Sciatic nerve (tissue), 2 donors: ENCODE results near the gene EEF1E1. TPM values are rescaled to one million over a fixed set of nuclear protein-coding genes. Genes with fewer than 3 reads are reported as not detected.

Experiments
- ATAC-seq: fragments of 200-7000 bp; cut with Tn5 transposase; one replicate; pipeline ENCODE4 v1.9.1; 2020; ENCODE audit warnings: mild to moderate bottlenecking, moderate library complexity
- DNase-seq: peaks from one replicate; pipeline ENCODE4 v3.0.0-alpha.2; 2020; ENCODE audit warnings: low spot score
- intact Hi-C: fragments of 100-400 bp; cut with DNase I; formaldehyde crosslinking; loops from one replicate; pipeline ENCODE4 v1.14.2; 2022
- total RNA-seq: library from RNA; stranded (reverse); fragmentation: NEBNext Ultra II Directional; extraction: Animal tissue kit (Norgen Biotek cat#: 25700); gene quantifications from one replicate; pipeline ENCODE4 v1.2.1, GENCODE V29; 2021
- donor health status: DM: no; HTN: no; CAD: no.
- donor health status: DM: no; HTN: no; CAD: no.

Gene EEF1E1
- total RNA-seq, 1 donor from 2014 or later = 13.2 TPM

GRCh38 chr6:8100159-8100854 is 2.0 kb downstream of the EEF1E1 start:
- ATAC-seq (no peak), DNase-seq (no peak)
- intact Hi-C loops = no loop called here

GRCh38 chr6:8090650-8091049 is 11.7 kb downstream of the EEF1E1 start:
- DNase-seq = no peak

GRCh38 chr6:8088886-8089285 is 13.5 kb downstream of the EEF1E1 start:
- DNase-seq (no peak), ATAC-seq (no peak)
- intact Hi-C loops = no loop called here

More at GRCh38 chr6:8090650-8091049, 11.7 kb downstream of the EEF1E1 start:
- no peak for ATAC-seq
- intact Hi-C loops = no loop called here

DNA sequence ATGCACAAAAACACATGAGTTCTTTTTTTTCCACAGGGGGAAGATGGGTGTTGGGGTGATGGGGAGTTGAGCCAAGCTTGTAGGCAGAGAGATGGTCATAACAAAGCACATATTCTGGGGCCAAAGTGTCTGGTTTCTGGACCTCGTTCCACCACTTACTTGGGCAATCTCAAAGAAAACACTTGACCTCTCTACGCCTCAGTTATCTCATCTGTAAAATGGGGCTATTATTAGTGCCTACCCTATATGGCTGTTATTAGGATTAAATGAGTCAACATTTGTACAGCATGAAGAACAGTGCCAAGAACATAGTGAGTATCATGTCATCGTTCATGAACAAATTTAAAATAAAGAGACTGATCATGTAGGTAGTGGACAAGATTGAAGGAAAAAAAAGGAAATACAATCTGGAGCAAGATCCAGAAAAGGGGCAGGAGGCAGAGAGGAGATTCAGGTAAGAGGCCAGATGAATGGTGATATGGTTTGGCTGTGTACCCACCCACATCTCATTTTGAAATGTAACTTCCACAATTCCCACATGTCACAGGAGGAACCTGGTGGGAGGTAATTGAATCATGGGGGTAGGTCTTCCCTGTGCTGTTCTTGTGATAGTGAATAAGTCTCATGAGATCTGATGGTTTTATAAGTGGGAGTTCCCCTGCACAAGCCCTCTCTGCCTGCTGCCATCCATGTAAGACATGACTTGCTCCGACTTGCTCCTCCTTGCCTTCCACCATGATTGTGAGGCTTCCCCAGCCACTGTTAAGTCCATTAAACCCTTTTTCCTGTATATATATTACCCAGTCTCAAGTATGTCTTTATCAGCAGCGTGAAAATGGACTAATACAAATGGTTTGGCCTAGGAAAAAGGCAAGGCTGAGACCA is 14.2 kb downstream of the EEF1E1 start:
- ATAC-seq (no peak), DNase-seq (no peak)
- intact Hi-C loops = no loop called here

DNA sequence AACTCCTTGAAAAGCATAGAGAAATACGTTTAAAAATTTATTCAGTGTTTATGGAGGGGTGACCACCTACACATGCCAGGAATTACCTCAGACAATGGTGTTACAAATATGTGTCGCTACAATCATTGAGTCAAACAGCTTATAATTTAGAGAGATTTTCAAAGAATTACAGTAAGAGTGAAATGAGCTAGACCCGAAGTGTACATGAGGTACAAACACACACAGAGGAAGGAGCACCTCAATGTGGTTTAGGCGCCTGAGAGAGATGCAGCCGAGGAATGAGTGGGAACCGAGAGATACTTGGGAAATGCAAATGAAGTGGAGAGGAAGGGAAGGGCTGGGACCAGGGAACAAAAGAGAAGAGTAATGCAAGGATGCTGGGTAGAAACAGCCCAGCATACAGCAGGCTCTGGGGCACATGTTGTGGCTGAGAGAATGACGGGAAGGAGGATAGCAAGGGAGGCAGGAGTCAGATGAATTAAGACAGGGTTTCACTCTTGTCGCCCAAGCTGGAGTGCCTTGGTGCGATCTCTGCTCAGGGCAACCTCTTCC is 15.5 kb downstream of the EEF1E1 start:
- no peak for ATAC-seq
- no peak for DNase-seq
- intact Hi-C loops = no loop called here

GRCh38 chr6:8085053-8085511 is 17.3 kb downstream of the EEF1E1 start:
- ATAC-seq = peak; percentile 85
- intact Hi-C loops = no loop called here
- DNase-seq = no peak

- no peak for DNase-seq
- ATAC-seq = no peak
- intact Hi-C loops = no loop called here
These were observed 17.8 kb downstream of the EEF1E1 start for GRCh38 chr6:8084586-8084985.

- DNase-seq (no peak), ATAC-seq (no peak)
- intact Hi-C loops = no loop called here
These were observed 19.1 kb downstream of the EEF1E1 start for GRCh38 chr6:8082954-8083858.

GRCh38 chr6:8082572-8082953 is 19.8 kb downstream of the EEF1E1 start:
- intact Hi-C loops = no loop called here
- DNase-seq = no peak
- no peak for ATAC-seq

- intact Hi-C loops = no loop called here
- DNase-seq (no peak), ATAC-seq (no peak)
These were observed 21.8 kb downstream of the EEF1E1 start for GRCh38 chr6:8080362-8081151.

- DNase-seq = no peak
- intact Hi-C loops = no loop called here
- no peak for ATAC-seq
These were observed 23.2 kb downstream of the EEF1E1 start for GRCh38 chr6:8079126-8079525.

- intact Hi-C loops = no loop called here
- no peak for ATAC-seq
- no peak for DNase-seq
These were observed 24.4 kb downstream of the EEF1E1 start for GRCh38 chr6:8077991-8078390.

DNA sequence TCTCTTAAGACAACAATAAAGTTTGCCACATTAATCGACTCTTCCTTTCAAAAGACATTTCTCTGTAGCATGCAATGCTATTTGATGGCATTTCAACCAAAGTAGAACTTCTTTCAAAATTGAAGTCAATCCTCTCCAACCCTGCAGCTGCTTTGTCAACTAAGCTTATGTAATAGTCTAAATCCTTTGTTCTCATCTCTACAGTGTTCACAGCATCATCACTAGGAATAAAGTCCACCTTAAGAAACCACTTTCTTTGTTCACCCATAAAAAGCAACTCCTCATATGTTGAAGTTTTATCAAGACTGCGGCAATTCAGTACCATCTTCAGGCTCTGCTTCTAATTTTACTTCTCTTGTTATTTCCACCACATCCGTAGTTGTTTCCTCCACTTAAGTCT is 26.6 kb downstream of the EEF1E1 start:
- intact Hi-C loops = no loop called here
- DNase-seq = no peak
- no peak for ATAC-seq

DNA sequence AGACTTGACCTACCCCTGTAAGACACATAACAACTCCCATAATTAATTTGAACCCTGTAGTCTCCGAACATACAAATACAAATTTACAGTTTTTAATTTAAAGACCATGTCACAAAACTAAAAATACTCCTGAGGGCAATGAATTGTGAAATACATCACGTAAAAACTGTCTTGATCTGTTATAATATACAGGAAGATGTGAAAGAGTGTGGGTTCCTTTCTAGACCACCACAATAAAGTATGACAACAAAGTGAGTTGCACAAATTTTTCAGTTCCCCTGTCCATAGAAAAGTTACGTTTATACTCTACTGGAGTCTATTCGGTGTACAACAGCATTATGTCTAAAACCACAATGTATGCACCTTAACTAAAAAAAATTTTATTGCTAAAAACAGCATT is 27.2 kb downstream of the EEF1E1 start:
- intact Hi-C loops = no loop called here
- ATAC-seq (no peak), DNase-seq (no peak)

- DNase-seq (no peak), ATAC-seq (no peak)
- intact Hi-C loops = no loop called here
These were observed 28.1 kb downstream of the EEF1E1 start for GRCh38 chr6:8074213-8074612.

- ATAC-seq (no peak), DNase-seq (no peak)
- intact Hi-C loops = no loop called here
These were observed 28.6 kb downstream of the EEF1E1 start for GRCh38 chr6:8073758-8074157.

- DNase-seq = no peak
- no peak for ATAC-seq
- intact Hi-C loops = no loop called here
These were observed 31.6 kb downstream of the EEF1E1 start for GRCh38 chr6:8070718-8071117.

GRCh38 chr6:8069631-8070284 is 32.6 kb downstream of the EEF1E1 start:
- ATAC-seq (no peak), DNase-seq (no peak)
- intact Hi-C loops = no loop called here
